HFF-Myc (cell line): ENCODE measurements around the gene LAYN.
A peak's percentile ranks its signal among the peaks of the same experiment; 100 is the strongest.

Experiments used
- DNase-seq: peaks from one replicate; pipeline ENCODE4 v3.0.0-alpha.2; 2011; ENCODE audit warnings: low read depth; ENCODE audit errors: extremely low read depth
- H3K4me3 ChIP-seq: replicated peaks from 2 replicates; pipeline ENCODE4 v1.5.1; 2011; ENCODE audit warnings: low read depth, mild to moderate bottlenecking, control low read depth, low read length
- TF ChIP-seq, protein P1 (sequence below): IDR thresholded peaks from 2 replicates; pipeline ENCODE4 v1.5.1; 2012; ENCODE audit warnings: mild to moderate bottlenecking, low read depth, low read length, control low read depth; ENCODE audit errors: missing control alignments

LAYN gene

DNA sequence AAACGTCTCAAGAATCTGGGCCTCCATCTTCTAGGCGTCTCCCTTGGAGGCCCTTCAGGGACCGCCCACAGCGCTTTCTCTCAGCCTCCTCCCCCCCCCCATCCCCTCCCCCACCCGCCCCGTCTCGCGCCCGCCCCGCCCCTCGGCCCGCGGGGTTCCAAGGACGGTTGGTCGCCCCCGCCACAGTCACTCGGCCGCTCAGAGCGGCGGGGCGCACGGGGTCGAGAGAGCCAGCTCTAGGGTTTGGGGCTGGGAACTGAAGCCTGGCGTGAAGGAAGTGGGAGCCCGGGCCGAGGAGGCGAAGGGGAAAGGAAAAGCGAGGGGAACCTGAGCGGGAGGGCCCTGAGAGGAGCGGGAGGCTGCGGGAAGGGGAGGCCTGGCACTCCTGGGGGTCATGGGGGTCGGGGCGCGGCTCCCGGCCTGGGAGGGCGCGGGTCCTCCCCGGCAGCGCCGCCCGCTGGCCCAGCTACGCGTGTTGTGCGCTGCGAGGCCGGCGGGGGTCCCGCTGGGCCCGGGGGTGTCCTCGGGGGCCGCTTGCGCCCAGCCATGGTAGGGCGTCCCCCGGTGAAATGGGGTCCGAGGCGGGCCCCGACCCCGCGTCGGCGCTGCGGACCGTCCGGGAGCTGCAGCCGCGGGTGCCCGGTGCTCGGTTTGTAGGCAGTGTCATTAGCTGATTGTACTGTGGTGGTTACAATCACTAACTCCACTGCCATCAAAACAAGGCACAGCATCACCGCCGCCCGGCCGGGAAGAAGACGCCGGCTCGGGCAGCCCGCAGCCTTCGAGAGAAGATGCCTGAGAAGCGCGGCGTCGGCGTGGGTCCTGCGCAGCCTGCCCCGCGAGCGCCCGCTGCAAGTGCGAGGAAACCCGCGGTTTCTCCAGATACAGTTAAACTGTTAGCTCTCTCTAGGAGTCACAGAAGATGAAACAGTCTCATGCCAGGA, 28.0 kb upstream of the LAYN start, which contains the start of gene BTG4:
TSS of gene BTG4 (minus strand) at position 91 of the 944 bp plus-strand sequence. CDS start 13,610 bp downstream, outside the sequence.
- no peak for DNase-seq
- TF ChIP-seq, protein P1, sequence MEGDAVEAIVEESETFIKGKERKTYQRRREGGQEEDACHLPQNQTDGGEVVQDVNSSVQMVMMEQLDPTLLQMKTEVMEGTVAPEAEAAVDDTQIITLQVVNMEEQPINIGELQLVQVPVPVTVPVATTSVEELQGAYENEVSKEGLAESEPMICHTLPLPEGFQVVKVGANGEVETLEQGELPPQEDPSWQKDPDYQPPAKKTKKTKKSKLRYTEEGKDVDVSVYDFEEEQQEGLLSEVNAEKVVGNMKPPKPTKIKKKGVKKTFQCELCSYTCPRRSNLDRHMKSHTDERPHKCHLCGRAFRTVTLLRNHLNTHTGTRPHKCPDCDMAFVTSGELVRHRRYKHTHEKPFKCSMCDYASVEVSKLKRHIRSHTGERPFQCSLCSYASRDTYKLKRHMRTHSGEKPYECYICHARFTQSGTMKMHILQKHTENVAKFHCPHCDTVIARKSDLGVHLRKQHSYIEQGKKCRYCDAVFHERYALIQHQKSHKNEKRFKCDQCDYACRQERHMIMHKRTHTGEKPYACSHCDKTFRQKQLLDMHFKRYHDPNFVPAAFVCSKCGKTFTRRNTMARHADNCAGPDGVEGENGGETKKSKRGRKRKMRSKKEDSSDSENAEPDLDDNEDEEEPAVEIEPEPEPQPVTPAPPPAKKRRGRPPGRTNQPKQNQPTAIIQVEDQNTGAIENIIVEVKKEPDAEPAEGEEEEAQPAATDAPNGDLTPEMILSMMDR, result no peak
- peak within 1 kb of the TSS; percentile 30 for H3K4me3 ChIP-seq

DNA sequence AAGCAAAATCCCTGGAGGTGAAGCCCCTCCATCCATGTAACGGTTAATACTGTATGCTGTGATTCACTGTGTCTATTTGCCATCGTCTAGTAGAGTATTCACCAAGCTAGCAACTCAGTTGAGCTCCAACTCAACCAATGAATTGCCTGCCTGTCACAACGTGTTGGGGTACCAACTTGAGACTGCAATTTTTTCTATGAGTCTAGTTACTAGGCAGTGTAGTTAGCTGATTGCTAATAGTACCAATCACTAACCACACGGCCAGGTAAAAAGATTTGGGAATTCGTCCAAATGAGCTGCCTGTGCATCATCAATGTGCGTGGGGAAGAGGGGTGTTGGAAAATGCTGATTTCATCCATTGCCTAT, 27.3 kb upstream of the LAYN start:
- TF ChIP-seq, protein P1, result no peak
- DNase-seq, result no peak
- H3K4me3 ChIP-seq, result no peak overlapping the region; the same call in 1 of the 2 replicates

DNA sequence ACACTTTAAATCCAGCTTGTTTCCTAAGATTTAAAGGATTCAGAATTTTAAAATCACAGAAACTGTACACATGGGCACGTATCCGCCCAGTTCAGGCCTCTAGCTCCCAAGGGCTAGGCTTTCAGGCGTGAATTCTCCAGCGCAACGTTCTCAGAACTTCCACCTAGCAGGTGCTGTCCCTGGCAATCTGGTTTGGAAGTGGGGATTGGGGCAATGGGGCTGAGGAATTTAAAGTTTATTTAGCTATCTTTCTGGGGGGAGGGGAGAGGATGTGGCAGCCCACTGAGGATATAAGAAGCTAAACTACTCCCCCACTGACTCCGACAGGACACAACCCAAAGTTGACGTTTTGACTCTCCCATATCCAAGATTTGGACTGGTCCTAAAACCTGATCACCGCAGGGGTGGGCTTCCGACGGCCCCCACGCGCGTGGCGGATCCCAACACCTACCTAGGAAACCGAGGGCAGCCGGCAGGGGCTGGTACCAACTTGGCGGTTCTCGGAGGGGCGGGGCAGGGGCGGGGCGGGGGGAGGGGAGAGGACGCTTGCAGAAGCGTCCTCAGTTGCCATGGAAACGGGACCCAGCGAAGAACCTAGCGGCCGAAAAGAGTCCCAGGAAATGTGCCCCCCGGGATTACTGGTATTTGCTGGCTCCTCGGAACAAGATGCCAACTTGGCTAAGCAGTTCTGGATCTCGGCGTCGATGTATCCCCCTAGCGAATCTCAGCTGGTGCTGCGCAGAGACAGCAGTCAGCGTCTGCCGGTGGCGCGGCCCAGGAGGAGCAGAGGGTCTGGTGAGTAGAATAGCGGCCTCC, 26.1 kb upstream of the LAYN start, which contains the start of gene HOATZ:
TSS of gene HOATZ (plus strand) at position 563 of the 816 bp plus-strand sequence. CDS start at position 570, 7 bp downstream.
- H3K4me3 ChIP-seq, result 0 out of 2 replicates have a peak within 1 kb of the TSS, but pooled peaks have one; percentile 4
- no peak for DNase-seq
- TF ChIP-seq, protein P1, result no peak

DNA sequence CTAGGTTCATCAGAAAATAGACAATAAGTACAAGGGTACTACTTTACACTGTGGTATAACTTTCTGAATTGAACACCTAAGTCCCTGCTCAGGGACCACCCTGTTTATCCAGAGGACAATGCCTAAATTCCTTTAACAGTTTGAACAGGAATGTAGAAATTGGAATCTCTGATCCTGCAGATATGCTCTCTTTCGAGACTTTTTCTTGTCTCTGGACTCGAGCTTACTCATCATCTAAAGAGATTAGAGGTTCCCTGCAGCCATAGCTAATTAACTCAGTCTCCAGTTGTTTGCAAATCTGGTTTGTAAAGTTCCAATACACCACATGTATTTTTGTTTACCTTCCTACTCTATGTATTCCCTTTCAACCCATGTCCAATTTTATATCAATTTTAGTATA, 24.9 kb upstream of the LAYN start:
- TF ChIP-seq, protein P1, result no peak
- no peak for DNase-seq
- no peak overlapping the region for H3K4me3 ChIP-seq

DNA sequence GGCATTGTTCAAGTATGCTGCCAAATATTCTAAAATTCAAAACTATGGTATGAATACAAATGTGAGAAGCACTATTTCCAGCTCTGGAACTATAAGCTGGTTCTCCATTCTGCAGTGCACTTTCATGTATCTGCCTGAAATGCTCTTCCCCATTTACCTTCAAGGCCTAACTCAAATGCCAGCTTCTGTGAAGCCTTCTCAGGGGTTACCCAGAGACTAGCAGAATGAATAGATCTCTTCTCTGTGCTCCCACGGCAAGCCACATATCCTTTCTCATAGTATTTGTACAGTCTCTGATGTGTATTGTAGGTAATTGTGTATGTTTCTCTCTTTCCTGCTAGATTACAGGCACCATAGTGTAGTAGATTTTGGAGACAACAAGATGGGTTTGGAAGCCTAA, 21.9 kb upstream of the LAYN start:
- no peak for DNase-seq
- TF ChIP-seq, protein P1, result no peak
- no peak overlapping the region for H3K4me3 ChIP-seq

DNA sequence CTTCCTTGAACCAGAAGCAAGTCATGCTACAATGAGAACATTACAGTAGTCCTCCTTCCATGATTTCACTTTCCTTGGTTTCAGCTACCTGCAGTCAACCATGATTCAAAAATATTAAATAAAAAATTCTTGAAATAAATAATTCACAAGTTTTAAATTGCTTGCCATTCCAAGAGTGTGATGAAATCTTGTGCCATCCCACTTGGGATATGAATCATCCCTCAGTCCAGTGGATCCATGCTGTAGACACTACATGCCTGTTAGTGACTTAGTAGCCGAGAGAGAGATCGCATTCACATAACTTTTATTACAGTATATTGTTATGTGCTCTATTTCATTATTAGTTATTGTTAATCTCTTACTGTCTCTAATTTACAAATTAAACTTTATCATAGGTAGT, 20.0 kb upstream of the LAYN start:
- TF ChIP-seq, protein P1, result no peak
- DNase-seq, result no peak
- no peak overlapping the region for H3K4me3 ChIP-seq
